ENCODE measurements around the gene IFNAR1.
"Not testable (repeated sequence)": the region's sequence is repeated elsewhere in the genome, so short reads cannot be mapped to it uniquely, and the experiment has no call there.

The IFNAR1 gene

DNA sequence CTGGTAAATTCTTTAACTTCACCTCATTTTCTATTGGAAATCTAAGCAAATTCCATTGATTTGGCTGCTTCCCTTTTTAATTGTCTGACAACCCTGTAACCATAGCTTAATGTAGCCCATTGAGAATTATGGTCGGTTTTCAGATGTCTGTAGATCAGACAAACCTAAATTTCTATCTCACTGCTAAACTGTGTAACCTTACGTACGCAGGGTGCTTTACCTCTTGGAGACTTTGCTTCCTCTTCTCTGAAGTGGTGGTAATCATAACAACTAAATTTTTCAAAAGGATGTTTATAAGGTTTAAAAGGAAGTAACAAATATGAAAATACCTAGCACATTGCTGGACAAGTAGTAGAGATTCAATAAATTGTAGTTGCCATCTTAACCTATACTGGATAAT, 25.9 kb downstream of the IFNAR1 start:
- no peak for DNase-seq

DNA sequence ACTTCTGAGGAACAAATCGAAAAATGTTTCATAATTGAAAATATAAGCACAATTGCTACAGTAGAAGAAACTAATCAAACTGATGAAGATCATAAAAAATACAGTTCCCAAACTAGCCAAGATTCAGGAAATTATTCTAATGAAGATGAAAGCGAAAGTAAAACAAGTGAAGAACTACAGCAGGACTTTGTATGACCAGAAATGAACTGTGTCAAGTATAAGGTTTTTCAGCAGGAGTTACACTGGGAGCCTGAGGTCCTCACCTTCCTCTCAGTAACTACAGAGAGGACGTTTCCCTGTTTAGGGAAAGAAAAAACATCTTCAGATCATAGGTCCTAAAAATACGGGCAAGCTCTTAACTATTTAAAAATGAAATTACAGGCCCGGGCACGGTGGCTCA, 30.6 kb downstream of the IFNAR1 start:
- no peak for DNase-seq

DNA sequence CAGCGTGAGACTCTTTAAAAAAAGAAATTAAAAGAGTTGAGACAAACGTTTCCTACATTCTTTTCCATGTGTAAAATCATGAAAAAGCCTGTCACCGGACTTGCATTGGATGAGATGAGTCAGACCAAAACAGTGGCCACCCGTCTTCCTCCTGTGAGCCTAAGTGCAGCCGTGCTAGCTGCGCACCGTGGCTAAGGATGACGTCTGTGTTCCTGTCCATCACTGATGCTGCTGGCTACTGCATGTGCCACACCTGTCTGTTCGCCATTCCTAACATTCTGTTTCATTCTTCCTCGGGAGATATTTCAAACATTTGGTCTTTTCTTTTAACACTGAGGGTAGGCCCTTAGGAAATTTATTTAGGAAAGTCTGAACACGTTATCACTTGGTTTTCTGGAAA, 31.2 kb downstream of the IFNAR1 start:
- no peak for DNase-seq

DNA sequence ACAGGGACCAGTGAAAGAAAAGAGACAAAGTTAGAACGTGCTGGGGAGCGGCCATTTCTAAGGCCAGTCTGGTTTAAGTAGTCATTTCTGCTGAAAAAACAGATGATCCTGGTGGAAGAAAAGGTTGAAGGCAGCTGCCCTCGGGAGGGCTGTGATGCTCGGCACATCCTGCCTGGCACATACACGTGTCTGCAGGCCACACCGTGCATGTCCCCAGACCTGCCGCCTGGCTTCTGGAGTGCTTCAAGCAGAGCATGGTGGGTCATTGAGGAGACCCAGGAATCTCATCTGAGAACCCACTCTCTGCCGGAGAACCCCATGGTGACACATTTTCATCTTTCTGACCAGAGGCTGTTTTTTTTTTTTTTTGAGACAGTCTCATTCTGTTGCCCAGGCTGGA, 32.4 kb downstream of the IFNAR1 start:
- DNase-seq, result no peak

DNA sequence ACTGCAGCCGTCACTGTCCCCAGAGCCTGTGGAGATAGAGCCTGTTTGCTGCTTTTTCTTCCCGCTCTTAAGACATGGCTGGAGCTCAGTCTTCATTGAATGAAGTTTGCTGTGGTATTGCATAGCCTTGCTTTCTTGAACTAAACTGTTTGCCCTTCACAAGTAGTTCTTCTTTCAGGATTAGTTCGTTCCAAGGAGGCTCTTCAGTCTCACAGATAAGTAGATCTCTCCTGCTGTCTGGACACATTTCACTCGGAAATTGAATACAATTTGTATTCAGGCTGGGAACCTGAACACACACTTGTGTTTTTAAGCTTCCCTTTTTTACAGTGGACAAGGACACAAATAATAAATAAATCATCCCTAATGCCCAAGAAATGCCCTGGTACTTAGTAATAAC, 34.7 kb downstream of the IFNAR1 start:
- DNase-seq, result no peak

DNA sequence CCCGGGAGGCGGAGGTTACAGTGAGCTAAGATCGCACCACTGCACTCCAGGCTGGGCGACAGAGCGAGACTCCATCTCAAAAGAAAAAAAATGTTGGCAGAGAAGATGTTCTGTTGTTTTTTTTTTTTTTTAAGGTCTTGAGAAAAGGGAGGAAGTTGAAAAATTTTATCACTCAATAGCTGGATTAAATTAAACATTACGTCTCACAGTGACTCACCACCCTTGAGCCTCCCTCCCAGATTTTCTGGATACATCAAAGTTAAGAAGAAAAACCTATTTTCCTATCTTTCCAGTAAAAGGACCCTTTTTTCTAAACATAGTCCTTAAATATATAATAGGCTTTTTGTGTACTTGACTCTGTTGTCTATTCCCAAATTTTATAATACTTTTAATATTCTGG, 35.5 kb downstream of the IFNAR1 start:
- no peak for DNase-seq

DNA sequence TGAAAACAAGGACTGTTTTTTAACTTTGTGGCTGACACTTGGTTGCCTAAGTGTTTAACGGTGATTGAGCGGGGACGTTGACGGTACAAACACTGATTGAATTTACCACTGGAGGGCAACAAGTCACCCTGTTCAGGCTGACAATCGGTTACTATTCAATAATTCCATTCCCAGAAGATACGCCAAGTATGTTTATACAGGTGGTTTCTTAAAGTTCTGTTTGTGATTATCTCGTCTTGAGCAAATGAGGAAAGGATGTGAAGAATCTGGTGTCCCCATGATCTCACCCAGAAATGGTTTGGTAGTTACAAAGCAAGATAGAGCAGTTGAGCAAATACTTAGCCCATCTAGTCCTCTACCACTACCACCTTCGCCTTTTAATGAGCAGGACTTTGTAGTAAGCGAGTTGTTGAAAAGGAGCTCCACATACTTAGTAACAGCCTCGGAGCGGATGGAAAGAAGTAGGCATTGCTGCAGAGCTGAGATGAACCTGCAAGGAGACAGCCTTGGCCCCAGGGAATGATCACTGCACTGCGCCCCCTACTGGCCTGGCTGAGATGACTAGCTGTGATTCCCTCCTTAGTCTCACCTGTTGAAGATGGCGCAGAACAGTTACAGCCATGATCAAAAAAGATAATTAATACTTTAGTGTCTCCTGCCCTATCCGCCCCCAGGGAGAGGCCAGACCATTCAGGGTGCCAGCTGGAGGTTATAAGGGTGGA, 36.3 kb downstream of the IFNAR1 start:
- DNase-seq, result peak; percentile 43

DNA sequence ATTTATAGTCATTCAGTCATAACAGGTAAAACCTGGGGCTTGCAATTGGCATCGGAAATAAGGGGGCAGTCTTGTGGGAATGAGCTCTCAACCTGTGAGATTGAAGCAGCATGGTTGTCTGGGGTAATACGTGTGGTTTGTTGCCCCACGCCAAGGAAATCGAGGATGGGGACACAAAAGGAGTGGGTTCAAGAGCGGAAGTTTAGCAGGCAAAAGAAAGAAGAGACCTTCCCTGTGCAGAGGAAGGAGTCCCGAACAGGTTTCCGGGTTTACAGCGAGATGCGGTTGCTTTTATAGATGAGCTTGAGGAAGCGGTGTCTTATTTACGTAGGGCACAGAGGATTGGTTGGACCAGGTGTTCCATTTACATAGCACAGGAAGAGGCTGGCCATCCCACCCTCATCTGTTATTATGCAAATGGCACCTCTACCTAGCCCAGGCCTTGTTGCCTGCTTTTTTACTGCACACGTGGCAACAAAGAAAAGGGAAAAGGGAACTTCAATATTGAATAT, 37.3 kb downstream of the IFNAR1 start:
- DNase-seq, result no peak

DNA sequence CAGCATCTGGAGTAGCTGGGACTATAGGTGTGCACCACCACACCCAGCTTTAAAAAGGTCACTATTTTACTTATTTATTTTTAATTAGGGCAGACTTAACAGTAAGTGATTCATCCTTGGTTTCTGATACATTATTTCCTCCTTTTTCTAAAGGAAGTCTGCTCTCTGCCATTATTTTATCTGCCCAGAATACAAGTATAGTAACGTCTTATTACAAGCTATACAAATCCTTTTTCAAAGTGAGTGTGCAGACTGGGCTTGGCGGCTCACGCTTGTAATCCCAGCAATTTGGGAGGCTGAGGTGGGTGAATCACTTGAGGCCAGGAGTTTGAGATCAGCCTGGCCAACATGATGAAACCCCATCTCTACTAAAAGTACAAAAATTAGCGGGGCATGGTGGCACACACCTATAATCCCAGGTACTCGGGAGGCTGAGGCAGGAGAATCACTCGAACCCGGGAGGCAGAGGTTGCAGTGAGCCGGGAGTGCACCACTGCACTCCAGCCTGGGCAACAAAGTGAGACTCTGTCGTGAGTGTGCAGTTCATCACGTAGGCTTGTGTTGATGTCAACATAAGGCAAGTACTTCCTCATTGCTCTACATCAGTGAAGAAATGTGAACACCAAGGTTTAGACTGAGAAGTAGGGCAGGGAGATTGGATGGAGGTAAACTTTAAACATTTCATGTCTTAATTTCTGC, 39.3 kb downstream of the IFNAR1 start:
- DNase-seq, result not testable (repeated sequence)

DNA sequence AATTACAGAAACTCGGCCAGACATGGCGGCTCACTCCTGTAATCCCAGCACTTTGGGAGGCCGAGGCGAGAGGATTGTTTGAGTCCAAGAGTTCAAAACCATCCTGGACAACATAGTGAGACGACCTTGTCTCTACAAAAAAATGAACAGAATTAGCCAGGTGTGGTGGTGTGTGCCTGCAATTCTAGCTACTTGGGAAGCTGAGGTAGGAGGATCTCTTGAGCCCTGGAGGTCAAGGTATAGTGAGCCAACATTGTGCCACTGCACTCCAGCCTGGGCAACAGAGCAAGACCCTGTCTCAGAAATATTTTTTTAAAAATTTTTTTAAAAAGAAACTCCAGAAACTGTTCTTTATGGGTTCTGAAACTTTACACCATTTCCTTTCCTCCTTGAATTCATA, 40.1 kb downstream of the IFNAR1 start:
- DNase-seq, result no peak

DNA sequence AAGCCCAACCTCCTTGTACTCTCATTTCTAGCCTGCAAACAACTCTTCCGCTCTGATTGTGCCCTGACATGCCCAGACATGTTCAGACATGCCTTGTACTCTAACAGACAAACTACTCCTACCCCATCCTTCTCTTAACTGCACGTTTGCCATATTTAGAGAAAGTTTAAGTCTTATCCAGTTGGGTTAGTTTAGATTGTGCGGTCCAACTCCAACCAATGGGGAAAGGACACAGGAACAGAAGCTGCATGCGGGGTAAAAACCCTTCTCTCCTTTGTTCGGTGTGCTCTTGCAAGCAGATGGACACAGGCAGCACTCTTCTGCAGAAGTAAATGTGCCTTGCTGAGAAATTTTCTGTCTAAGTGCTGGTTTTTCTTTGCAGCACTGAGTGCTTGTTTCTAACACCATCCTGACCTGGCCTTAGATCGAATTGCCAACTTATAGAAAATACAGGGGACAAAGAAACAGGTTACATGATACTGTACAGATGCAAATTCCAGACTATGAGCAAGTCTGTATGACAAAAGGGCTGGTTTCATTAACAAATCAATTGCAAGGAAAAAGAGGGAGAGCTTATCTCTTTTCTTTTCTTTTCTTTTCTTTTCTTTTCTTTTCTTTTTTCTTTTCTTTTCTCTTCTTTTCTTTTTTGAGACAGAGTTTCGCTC, 42.7 kb downstream of the IFNAR1 start:
- no peak for DNase-seq

DNA sequence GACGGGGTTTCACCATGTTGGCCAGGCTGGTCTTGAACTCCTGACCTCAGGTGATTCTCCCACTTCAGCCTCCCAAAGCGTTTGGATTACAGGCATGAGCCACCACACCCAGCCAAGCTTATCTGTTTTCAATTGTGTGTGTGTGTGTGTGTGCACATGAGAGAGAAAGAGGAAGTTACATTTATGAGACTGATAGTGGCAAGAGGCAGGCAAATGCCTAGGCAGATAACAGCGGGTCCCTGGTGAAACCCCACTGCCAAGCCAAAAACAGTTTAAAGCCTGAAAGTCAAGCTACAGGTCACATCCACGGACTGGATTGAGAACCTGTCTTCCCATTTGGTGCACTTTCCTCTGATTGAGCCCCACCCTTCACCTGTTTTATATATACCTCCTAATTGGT, 43.4 kb downstream of the IFNAR1 start:
- DNase-seq, result no peak

DNA sequence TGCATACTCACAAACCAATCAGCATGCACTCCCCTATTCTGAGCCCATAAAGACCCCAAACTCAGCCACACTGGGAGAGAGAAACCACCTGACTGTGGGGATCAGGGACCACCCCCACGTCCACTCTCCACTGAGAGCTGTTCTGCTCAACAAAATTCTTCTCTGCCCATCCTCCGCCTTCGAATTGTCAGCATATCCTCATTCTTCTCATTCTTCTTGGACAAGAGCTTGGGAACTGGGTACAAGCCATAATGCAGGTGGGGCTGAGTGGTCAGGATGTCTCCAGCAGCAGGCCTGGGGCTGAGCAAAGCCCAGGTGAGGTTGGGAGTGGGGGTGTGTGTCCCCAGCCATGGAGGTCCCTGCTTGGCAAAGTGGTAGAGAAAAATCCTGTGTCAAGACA, 43.8 kb downstream of the IFNAR1 start:
- DNase-seq, result no peak

DNA sequence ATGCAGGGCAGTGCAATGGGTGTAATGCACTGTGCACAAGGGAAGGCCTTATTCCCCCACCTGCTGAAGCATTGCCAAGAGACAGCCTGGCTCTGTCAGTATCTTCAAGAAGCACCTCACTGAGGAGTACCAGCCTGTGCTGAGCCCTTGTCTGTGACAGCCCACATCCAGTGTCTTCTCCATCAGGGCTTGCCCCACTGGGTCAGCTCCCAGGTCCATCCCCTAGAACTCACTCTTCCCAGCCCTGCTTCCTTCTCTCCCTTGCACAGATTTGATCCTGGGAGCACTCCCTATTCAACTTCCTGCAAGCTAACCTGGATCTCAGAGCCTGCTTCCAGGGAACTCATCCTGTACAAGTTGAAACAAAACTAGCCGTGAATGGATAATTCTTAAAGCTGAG, 44.8 kb downstream of the IFNAR1 start:
- DNase-seq, result no peak

DNA sequence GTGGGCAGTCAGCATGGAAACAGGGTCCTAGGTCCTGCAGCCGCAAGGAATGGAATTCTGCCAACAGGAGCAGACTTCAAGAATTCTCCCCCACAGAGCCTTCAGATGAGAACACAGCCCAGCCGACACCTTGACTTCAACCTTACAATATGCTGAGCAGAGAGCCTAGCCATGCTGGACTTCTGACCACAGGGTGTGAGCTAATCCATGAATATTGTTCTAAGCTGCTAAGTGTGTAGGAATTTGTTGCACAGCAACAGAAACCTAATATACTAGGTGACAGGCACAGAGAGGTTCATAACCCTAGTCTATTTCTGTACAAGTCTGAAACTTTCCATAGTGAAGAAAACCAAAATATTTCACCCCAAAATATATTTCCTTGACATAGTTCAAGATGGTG, 45.5 kb downstream of the IFNAR1 start:
- DNase-seq, result no peak

DNA sequence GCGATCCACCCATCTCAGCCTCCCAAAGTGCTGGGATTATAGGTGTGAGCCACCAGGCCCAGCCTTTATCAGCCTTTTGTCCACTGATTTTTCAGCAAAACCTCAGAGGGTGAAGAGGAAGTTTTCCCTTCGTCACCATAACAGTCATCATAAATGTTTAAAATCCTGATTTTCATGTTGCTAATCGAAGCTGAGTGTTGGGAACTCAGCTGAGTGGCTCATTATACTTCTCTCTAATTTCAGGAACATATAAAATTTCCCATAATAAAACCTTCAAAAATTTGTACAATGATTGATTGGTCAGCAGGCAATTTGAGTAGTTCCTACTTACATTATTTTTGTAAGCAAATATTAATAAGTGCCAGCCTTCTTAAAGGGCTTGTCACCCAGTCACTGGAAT, 46.6 kb downstream of the IFNAR1 start:
- no peak for DNase-seq

DNA sequence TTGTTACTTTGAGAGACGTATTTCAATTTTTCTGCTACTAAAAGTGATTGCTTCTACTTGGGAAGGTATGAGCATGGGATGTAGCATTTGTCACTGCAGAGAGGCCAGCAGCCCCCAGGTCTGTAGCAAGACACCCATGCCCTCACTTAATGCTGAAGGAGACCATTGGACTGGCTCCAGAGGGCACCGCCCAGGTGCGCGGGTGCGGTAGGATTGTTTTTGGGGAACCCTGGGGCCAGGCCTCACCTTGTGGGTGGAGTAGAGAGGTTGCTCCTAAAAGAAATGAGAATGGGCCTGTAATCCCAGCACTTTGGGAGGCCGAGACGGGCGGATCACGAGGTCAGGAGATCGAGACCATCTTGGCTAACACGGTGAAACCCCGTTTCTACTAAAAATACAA, 47.8 kb downstream of the IFNAR1 start:
- DNase-seq, result no peak

DNA sequence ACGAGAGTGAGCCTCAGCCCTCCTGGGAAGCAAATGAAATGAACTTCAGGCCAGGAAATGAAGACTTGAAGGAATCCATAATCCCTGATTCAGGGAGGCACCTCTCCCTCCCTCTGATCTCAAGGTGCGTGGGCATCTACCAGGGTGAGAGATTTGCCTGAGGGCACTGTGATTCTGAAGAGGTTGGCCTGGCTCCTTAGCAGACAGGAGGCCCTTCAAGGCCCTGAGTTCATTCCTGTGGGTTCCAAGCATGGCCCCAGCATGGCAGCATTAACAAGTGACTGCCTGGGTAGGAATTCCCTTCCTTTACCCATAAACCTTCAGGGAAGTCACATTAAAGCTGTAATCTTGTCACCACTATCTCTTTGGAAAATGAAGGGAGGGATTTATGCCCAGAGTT, 48.7 kb downstream of the IFNAR1 start:
- no peak for DNase-seq

DNA sequence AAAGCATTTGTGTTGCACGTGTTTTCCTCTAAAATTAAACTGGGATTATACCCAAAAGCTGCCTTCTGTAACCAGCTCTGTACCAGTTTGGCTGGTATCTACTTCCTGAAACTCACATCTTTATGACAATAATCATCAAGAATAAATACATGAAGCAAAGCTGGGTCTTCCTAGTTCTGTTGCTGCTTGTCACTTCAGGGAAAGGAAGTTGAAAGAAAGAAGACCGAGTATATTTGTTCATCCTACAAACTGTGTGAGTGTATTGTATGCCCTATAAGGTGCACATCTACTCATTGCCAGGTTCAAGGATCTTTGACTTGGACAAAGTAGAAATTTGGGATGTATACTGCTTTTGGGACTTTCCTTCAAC, 49.3 kb downstream of the IFNAR1 start:
- no peak for DNase-seq

DNA sequence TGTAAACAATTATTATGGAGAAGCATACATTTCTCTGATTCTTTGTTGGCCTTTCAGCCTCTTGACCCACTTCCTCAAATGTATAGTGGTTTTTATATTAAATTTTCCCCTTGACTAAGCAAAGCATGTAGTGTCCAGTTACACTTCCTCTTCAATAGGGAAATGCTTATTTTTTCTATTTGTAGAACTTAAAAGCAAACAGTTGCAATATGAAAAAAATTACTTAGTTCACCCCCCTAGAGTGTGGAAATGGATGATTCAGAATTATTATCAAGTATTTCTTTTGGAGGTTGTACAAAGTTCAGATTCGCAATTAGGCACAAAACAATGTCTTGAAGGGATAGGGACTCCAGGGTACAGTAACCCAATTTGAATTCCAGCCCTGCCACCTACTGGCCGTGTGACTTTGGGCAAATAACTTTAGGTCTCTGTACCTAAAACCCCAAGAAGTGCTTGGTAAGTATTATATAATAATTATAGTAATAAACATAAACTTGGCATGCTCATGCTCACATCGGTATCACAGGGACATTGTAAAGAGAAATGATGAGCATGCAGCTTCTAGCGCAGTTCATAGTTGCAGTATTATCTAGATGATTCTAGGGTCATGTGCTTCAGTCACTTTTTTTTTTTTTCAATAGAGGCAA, 49.8 kb downstream of the IFNAR1 start:
- peak; percentile 59 for DNase-seq

DNA sequence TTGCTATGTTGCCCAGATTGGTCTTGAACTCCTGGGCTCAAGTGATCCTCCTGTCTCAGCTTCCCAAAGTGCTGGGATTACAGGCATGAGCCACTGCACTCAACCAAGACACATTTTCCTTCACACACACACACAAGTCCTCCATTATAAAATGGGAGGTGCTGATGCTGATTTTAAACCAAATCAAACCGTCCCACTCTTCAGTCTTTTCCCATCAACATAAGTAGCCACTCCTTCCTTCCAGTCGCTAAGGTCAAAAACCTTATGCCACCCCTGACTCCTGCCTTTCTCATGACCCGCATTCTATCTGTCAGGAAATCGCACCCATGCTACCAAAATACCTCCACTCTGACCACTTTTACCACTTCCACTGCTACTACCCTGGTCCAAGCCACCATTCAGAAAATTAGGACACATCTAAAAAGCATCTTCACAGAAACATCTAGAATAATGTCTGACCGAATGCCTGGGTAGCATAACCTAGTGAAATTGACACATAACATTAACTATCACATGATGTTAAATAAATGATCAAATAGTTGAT, 50.4 kb downstream of the IFNAR1 start:
- DNase-seq, result no peak

DNA sequence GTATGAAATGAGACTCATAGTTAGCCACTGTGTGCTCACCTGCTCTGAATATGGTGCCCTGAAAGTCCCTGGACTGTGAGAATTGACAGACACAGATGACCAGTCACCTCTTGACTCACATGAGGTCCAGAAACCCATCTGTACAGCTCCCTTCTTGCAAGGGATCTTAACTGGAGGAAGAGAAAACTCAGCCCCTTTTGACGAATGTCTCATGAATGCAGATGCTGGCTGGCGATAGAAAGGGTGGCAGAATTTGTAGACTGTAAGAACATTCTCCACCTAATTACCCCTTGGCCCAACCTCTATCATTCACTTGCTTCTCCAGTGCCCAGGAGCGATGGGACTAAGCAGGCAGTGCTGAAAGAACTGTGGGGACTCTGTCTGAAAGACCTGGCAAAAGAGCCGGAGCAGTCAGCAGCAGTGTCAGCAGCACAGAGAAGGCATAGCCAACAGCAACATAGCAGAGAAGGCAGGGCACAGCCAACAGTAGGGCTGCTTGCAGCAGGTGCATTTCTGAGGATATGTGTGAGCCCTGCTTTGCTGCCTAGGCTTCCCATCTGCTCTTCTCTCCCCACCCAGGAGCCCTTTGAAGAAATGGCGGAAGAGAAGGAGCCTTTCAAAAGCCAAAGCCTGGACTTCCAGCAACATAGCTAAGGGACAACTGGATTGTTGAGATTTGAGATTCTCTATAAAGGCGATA, 52.6 kb downstream of the IFNAR1 start:
- DNase-seq, result no peak

DNA sequence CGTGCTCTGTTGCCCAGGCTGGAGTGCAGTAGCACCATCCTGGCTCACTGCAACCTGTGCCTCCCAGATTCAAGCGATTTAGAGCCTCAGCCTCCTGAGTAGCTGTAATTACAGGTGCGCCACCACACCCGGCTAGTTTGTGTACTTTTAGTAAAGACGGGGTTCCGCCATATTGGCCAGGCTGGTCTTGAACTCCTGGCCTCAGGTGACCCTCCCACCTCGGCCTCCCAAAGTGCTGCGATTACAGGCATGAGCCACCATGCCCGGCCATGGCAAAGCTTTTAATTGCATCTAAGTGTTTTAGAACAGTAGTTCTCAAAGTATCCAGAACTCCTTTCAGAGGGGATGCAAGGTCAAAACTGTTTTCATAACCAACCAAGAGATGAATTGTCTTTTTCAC, 53.3 kb downstream of the IFNAR1 start:
- DNase-seq, result no peak

Measured in HCEC 1CT (cell line).